GM12892 (cell line): ENCODE results near the gene DTNBP1.

Experiments
- POLR2A ChIP-seq: IDR thresholded peaks from 2 replicates; pipeline ENCODE4 v1.6.1; 2011; ENCODE audit warnings: low read depth, low read length, control low read depth
- POLR2AphosphoS5 ChIP-seq: IDR thresholded peaks from 2 replicates; pipeline ENCODE4 v1.6.1; 2011; ENCODE audit warnings: low read depth, low read length, control low read depth
- TAF1 ChIP-seq: IDR thresholded peaks from 2 replicates; pipeline ENCODE4 v1.6.1; 2011; ENCODE audit warnings: low read depth, mild to moderate bottlenecking, control low read depth, low read length, borderline replicate concordance

DNA sequence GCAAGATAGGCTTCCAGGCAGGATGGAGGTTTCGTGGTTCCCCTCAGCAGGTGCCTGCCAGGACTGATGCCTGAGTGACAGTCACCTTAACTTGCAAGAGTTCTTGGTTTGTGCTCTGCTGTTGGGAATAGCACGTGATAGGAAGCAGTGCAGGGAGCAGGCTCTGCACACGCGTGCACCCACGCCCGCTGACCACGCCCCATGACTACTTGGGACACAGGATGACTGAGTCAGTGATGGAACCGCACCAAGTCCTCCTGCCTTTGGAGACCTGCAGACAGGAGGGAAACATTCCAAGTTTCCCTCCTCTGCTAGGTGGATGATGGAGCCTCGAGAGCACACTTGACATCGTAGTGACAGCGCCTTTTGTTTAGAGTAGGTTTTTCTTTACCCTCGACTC, 164.2 kb downstream of the DTNBP1 start:
- TF ChIP-seq POLR2AphosphoS5 (no peak), POLR2A (no peak), TAF1 (no peak)
